HG03575 (cell line): Measurements from ENCODE around the gene ITFG1.
"Not testable (repeated sequence)": the region's sequence is repeated elsewhere in the genome, so short reads cannot be mapped to it uniquely, and the experiment has no call there.

Experiments
- ATAC-seq: cut with Tn5 transposase; IDR thresholded peaks from one replicate; pipeline ENCODE4 v1.9.1; 2021; ENCODE audit not compliant: unreplicated experiment, insufficient number of reproducible peaks, low FRiP score; ENCODE audit errors: extremely low read depth

Gene ITFG1

GRCh38 chr16:47141773-47142485, 318.9 kb downstream of the ITFG1 start:
- ATAC-seq, result peak; percentile 38

- no peak for ATAC-seq
Observed at GRCh38 chr16:47140686-47141085, 320.2 kb downstream of the ITFG1 start.

- no peak for ATAC-seq
Observed at GRCh38 chr16:47139561-47140185, 321.2 kb downstream of the ITFG1 start.

GRCh38 chr16:47137925-47138324, 322.9 kb downstream of the ITFG1 start:
- not testable (repeated sequence) for ATAC-seq

- no peak for ATAC-seq
Observed at GRCh38 chr16:47136099-47136842, 324.6 kb downstream of the ITFG1 start.

GRCh38 chr16:47134550-47134949, 326.3 kb downstream of the ITFG1 start:
- ATAC-seq, result no peak

- no peak for ATAC-seq
Observed at GRCh38 chr16:47132308-47132707, 328.6 kb downstream of the ITFG1 start.

- ATAC-seq, result no peak
Observed at GRCh38 chr16:47129755-47130435, 331.0 kb downstream of the ITFG1 start.

- no peak for ATAC-seq
Observed at GRCh38 chr16:47127541-47127940, 333.3 kb downstream of the ITFG1 start.

- ATAC-seq, result no peak
Observed at GRCh38 chr16:47125757-47126156, 335.1 kb downstream of the ITFG1 start.

GRCh38 chr16:47113130-47113529, 347.7 kb downstream of the ITFG1 start:
- no peak for ATAC-seq

GRCh38 chr16:47110939-47111338, 349.9 kb downstream of the ITFG1 start:
- ATAC-seq, result no peak

- no peak for ATAC-seq
Observed at GRCh38 chr16:47109361-47109760, 351.5 kb downstream of the ITFG1 start.
